Measurements from ENCODE around the gene ASS1. TPM values are rescaled to one million over a fixed set of nuclear protein-coding genes. Genes with fewer than 3 reads are reported as not detected.
"Not testable (repeated sequence)": the region's sequence is repeated elsewhere in the genome, so short reads cannot be mapped to it uniquely, and the experiment has no call there.

The ASS1 gene
- not detected for polyA plus RNA-seq

DNA sequence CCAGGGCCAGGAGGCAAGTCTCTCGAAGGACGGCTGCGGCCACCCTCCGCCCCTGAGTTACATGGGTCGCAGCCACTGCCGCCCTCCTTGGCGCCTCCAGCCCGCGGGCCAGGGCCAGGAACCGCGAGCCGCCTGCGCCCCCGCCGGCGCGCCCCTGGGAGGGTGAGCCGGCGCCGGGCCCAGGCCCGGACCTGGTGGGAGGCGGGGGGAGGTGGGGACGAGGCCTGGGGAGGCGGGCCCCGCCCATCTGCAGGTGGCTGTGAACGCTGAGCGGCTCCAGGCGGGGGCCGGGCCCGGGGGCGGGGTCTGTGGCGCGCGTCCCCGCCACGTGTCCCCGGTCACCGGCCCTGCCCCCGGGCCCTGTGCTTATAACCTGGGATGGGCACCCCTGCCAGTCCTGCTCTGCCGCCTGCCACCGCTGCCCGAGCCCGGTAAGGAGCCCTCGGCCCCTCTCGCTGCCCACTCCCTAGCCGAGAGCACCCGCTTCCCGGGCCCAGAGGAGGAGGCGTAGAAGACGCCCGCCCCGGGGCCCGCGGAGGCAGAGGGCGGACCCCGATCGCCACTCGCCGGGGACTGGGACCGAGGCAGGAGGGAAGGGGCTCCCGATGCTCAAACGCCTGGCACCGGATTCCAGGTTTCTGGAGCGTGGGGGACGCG is at the start of gene ASS1:
TSS of gene ASS1 (plus strand) at position 397 of the 657 bp plus-strand sequence. CDS start 7,268 bp downstream, outside the sequence.
- H3K4me3 Mint-ChIP-seq = peak within 1 kb of the TSS in 4 of 5 donors; percentile 33 to 56 (median 44)
- no peak within 1 kb of the TSS for H3K27ac Mint-ChIP-seq
- H3K27me3 Mint-ChIP-seq (ENCODE audit: low read depth in 3 of 3) = peaks cover 12 to 19% (median 14%) of the 10 kb centered on the region in 3 donors
- no peak for DNase-seq
- H3K4me1 Mint-ChIP-seq = peaks cover 0 to 3% of the 10 kb centered on the region in 2 donors
- peaks cover 1 to 19% (median 13%) of the 10 kb centered on the region in 6 donors for H3K9me3 Mint-ChIP-seq
- H3K36me3 Mint-ChIP-seq = peaks cover 0 to 13% (median 7%) of the 10 kb centered on the region in 3 donors

DNA sequence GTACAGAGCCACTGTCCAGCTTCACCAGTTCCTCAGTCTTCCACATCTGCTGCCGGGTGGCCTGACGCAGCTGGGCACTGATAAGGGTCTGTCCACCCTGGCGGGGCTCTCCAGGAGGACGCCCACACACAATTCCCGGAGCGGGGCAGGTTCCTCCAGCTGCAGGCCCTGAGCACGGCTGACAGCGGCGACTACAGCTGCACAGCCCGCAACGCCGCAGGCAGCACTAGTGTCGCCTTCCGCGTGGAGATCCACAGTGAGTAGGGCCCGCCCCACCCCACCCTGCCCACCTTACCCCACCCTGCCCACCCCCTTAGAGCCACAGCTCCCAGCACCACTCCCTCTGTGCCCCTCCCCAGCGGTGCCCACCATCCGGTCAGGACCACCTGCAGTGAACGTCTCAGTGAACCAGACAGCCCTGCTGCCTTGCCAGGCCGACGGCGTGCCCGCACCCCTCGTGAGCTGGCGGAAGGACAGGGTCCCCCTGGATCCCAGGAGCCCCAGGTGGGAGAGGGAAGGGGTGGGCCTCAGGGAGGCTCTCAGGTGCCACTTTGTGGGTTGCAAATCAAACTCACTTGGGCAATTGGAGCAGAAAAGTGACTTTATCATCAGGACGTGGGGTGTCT is 48.8 kb upstream of the ASS1 start:
- H3K4me1 Mint-ChIP-seq = no peaks in the 10 kb centered on the region
- DNase-seq = no peak
- no peak overlapping the region for H3K27ac Mint-ChIP-seq
- no peak overlapping the region for H3K4me3 Mint-ChIP-seq
- H3K36me3 Mint-ChIP-seq = no peaks in the 10 kb centered on the region
- H3K27me3 Mint-ChIP-seq (ENCODE audit: low read depth in 3 of 3) = peaks cover 0 to 2% (median 0%) of the 10 kb centered on the region in 3 donors
- no peaks in the 10 kb centered on the region for H3K9me3 Mint-ChIP-seq

DNA sequence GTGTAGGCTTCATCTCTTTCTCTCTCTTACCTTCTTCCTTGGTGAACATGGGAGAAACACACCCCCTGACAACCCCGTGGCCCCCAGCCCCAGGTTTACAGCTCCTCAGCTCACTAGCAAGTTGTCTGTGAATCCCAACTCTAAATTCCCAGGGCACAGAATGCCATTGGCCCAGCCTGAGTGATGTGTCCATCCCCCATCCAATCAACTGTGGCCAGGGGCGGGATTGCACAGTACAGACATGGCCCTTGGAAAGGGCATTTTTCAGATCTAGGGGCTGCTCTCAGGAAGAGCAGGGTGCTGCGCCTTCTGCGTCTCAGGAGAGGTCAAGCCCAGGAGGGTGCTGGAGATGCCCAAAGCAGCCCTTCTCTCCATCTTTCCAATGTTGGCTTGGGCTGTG is 48.2 kb upstream of the ASS1 start:
- Mint-ChIP-seq H3K9me3 (no peaks in the 10 kb centered on the region), H3K27me3 (ENCODE audit: low read depth in 3 of 3) (peaks cover 0 to 2% (median 2%) of the 10 kb centered on the region in 3 donors), H3K27ac (no peak overlapping the region), H3K36me3 (no peaks in the 10 kb centered on the region), H3K4me1 (no peaks in the 10 kb centered on the region), H3K4me3 (no peak overlapping the region)
- DNase-seq = no peak

DNA sequence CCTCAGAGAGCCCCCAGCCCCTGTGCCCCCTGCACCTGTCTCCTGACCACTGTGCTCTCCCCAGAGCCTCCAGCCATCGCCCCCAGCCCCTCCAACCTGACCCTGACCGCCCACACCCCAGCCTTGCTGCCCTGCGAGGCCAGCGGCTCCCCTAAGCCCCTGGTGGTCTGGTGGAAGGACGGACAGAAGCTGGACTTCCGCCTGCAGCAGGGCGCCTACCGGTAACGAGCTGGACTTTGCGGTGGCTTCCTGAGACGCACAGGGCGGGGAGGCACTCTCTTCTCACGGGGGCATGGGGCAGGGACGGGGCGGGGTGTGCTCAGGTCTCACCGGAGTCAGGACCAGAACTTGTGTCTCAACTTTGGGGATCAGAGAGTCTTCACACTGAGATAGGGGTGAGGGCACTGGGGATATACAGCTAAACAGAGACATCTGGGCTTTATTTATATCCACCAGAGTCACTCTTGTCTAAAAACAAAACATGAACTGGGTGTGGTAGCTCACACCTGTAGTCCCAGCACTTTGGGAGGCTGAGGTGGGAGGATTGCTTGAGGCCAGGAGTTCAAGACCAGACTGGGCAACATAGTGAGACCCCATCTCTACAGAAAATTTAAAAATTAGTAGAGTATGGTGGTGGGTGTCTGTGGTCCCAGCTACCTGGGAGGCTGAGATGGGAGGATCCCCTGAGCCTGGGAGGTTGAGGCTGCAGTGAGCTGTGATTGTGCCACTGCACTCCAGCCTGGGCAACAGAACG is 46.1 kb upstream of the ASS1 start:
- Mint-ChIP-seq H3K4me3 (no peak overlapping the region), H3K4me1 (no peaks in the 10 kb centered on the region), H3K27me3 (ENCODE audit: low read depth in 3 of 3) (peaks cover 0 to 4% (median 2%) of the 10 kb centered on the region in 3 donors), H3K27ac (no peak overlapping the region), H3K36me3 (no peaks in the 10 kb centered on the region), H3K9me3 (no peaks in the 10 kb centered on the region)
- DNase-seq = no peak

DNA sequence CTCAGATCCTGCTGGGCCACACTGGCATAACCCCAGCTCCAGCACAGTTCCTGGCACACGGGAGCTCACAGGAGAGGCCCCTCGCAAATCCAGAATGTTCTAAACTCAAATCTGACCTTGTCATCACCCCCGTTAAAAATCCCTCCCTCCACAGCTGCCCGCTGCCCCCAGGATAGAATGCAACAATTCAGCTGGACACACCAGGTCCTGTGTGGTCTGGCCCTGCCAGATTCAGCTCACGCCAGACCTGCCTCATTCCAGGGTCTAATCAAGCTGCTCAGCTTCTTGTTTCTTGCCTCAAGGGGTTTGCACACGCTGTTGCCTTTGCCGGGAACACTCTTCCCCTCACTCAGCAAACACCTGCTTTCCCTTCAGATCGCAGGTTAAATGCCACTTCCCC is 45.0 kb upstream of the ASS1 start:
- no peak overlapping the region for H3K4me3 Mint-ChIP-seq
- no peak for DNase-seq
- no peaks in the 10 kb centered on the region for H3K4me1 Mint-ChIP-seq
- no peaks in the 10 kb centered on the region for H3K9me3 Mint-ChIP-seq
- no peak overlapping the region for H3K27ac Mint-ChIP-seq
- H3K36me3 Mint-ChIP-seq = no peaks in the 10 kb centered on the region
- peaks cover 0 to 4% (median 3%) of the 10 kb centered on the region in 3 donors for H3K27me3 Mint-ChIP-seq (ENCODE audit: low read depth in 3 of 3)

DNA sequence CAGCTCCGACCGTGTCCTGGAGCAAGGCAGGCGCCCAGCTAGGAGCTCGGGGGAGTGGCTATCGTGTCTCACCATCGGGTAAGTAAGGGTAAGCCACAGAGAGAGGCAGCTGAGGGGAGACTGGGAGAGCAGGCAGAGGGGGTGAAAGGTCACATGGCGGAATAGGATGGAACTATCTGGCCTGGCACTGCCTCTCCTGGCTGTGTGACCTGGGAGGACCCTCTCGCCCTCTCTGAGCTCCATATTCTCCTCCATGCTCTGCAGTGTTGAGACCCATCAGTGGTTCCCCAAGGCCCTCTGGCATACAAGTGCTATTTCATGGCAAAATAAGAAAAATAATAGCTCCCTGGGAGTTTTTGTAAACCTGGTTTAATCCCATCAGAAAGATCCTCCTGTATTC is 43.9 kb upstream of the ASS1 start:
- no peak overlapping the region for H3K27ac Mint-ChIP-seq
- no peaks in the 10 kb centered on the region for H3K9me3 Mint-ChIP-seq
- no peaks in the 10 kb centered on the region for H3K4me1 Mint-ChIP-seq
- no peaks in the 10 kb centered on the region for H3K36me3 Mint-ChIP-seq
- H3K4me3 Mint-ChIP-seq = no peak overlapping the region
- DNase-seq = no peak
- peaks cover 0 to 4% (median 4%) of the 10 kb centered on the region in 3 donors for H3K27me3 Mint-ChIP-seq (ENCODE audit: low read depth in 3 of 3)

DNA sequence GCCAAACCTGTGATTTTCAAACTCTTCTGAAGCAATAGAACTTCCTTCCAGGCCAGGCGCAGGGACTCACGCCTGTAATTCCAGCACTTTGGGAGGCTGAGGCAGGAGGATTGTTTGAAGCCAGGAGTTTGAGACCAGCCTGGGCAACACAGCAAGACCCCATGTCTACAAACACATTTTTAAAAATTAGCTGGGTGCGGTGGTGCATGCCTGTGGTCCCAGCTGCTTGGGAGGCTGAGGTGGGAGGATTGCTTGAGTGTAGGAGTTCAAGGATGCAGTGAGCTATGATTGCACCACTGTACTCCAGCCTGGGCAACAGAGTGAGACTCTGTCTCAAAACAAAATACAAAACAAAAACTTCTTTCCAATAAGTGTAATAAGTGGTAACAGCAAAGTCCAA is 43.0 kb upstream of the ASS1 start:
- not testable (repeated sequence) for H3K27me3 Mint-ChIP-seq (ENCODE audit: low read depth in 3 of 3); H3K27ac Mint-ChIP-seq; H3K36me3 Mint-ChIP-seq; H3K4me1 Mint-ChIP-seq; DNase-seq; H3K9me3 Mint-ChIP-seq; H3K4me3 Mint-ChIP-seq

DNA sequence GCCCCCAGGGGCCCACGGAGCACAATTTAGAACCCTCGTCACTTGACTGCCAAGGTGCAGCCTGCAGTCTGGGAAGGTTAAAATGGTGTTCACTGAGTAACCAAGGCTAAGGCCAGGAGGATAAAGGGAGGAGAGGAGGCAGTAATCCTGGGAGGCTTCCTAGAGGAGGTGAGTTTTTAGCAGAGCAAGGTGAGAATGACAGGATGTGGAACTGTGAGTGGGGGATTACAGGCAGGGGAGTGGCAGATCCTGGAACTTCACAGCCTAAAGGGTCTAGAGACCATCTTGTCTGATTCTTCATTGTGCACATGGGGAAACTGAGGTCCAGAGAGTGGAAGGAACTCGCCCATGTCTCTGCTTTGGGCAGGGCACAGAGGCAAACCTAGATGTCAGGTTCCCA is 42.5 kb upstream of the ASS1 start:
- H3K4me1 Mint-ChIP-seq = no peaks in the 10 kb centered on the region
- H3K36me3 Mint-ChIP-seq = no peaks in the 10 kb centered on the region
- no peaks in the 10 kb centered on the region for H3K9me3 Mint-ChIP-seq
- no peak overlapping the region for H3K27ac Mint-ChIP-seq
- DNase-seq = no peak
- H3K4me3 Mint-ChIP-seq = no peak overlapping the region
- H3K27me3 Mint-ChIP-seq (ENCODE audit: low read depth in 3 of 3) = peaks cover 0 to 4% (median 4%) of the 10 kb centered on the region in 3 donors

DNA sequence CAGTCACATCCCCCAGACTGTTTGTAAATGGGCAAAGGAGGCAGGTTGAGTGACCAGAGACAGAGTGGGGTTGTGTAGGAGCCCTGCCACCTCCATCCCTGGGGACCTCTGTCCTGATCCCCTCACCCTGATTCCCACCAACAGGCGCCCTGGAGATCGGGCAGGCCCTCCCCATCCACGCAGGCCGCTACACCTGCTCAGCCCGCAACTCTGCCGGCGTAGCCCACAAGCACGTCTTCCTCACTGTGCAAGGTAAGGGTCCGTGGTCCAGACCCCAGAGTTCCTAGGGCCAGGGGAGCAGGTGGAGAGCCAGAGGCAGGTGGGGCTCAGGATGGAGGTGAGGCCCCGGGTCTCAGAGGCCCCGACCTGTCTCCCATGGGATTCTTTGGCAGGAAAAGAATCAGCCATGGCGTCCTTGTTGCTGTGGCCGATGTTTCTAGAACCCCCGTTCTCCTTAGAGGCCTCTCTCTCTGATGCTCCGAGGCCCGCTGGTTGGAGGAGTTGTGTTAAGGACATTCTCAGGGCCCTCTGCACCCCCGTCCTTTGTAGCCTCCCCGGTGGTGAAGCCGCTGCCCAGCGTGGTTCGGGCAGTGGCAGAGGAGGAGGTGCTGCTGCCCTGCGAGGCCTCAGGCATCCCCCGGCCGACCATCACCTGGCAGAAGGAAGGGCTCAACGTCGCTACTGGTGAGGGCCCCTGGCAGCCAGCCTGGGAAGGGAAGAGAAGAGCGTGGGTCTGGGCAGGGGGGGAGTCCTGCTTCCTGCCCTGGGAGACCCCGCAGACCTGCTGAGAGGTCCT is 41.9 kb upstream of the ASS1 start:
- Mint-ChIP-seq H3K27me3 (ENCODE audit: low read depth in 3 of 3) (peaks cover 0 to 4% (median 4%) of the 10 kb centered on the region in 3 donors), H3K27ac (no peak overlapping the region), H3K4me1 (no peaks in the 10 kb centered on the region), H3K9me3 (no peaks in the 10 kb centered on the region), H3K4me3 (no peak overlapping the region), H3K36me3 (no peaks in the 10 kb centered on the region)
- DNase-seq = no peak

DNA sequence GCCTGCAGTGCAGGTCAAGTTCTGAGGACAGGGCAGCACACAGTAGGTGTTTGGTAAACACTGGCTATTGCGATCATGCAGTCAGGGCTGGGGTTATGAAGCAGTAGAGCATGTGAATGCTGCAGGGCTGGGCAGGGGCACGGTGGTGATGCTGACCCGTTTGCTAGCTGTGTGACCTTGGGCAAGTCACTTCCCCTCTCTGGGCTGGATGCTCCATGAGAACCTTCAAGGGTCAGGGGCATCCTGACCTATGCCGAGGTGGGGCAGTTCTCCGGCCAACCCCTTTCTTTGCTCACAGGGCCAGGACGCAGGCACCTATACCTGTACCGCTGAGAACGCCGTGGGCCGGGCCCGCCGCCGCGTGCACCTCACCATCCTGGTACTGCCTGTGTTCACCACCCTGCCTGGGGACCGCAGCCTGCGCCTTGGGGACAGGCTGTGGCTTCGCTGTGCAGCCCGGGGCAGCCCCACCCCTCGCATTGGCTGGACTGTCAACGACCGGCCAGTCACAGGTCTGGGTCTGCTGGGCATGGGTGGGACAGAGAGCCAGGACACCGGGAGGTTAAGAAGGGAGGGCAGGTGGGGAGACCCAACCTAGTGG is 39.0 kb upstream of the ASS1 start:
- no peaks in the 10 kb centered on the region for H3K4me1 Mint-ChIP-seq
- DNase-seq = no peak

DNA sequence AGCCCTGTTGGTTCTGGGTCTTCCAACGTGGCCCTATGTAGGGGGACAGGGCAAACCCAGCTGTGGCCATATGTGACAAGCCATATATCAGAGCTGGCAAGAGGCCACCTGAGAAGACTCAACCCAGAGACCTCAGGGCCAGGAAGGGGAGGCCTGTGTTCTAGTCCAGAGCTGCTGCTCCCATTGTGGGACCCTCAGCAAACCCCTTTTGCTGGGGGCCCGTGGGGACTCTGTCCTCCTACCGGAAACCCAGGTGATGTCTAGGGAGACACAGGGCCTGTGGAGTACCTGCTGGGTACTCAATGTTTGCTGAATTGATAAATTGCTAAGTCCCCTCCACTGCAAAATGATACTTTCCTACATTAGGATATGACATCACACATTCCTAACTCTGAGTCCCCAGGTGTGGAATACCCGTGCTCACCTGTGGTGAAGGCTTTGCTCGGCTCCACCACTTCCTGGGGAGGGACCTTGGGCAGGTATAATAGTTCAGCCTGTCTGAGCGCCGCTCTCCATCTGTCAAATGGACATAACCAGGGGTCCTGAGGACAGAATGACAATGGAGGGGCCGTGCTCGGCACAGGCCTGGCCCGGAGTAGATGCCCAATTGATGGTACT is 38.4 kb upstream of the ASS1 start:
- no peak overlapping the region for H3K4me3 Mint-ChIP-seq
- H3K9me3 Mint-ChIP-seq = no peaks in the 10 kb centered on the region
- DNase-seq = no peak
- no peak overlapping the region for H3K27ac Mint-ChIP-seq
- H3K27me3 Mint-ChIP-seq (ENCODE audit: low read depth in 3 of 3) = peaks cover 2 to 4% (median 2%) of the 10 kb centered on the region in 3 donors
- no peaks in the 10 kb centered on the region for H3K4me1 Mint-ChIP-seq
- H3K36me3 Mint-ChIP-seq = no peaks in the 10 kb centered on the region

More for the DNA sequence above, 39.0 kb upstream of the ASS1 start:
- Mint-ChIP-seq H3K9me3 (no peaks in the 10 kb centered on the region), H3K4me3 (no peak overlapping the region), H3K27me3 (ENCODE audit: low read depth in 3 of 3) (peaks cover 2 to 4% (median 2%) of the 10 kb centered on the region in 3 donors), H3K27ac (no peak overlapping the region), H3K36me3 (no peaks in the 10 kb centered on the region)

DNA sequence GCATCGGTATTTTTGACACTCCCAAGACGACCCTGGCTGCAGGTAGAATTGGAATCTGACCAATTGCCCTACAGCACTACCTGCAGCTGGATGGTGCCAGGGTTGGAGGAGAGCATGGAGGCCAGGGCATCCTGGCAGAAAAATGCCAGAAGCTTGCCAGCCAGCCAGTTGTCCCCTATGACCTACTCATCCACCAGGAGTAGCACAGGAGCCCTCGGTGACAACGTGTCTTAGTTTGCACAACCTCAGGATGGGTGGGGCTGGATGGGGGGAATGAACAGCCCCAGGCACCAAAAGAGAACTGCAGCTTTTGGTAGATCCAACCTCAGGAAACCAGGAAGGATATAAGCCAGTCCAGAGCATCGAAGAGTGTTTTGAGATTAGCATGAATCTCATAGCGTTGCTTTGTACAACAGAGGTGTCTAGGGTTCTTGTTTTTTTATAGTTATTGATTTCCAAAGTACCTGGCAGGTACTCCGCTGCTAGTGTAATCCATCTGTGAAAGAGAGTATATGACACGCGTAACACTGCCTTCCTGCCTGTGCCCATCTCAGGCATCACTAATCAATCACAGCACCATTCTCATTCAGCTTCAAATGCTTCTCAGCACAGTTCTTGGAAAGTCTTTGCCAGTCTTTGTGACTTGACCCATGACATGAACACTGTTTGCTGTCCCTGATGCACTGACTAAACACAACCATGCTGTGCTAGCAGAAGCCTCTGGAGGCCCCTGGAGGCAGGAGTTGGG is 36.7 kb upstream of the ASS1 start:
- Mint-ChIP-seq H3K4me1 (no peaks in the 10 kb centered on the region), H3K4me3 (no peak overlapping the region), H3K36me3 (no peaks in the 10 kb centered on the region), H3K9me3 (no peaks in the 10 kb centered on the region), H3K27ac (no peak overlapping the region), H3K27me3 (ENCODE audit: low read depth in 3 of 3) (peaks cover 0 to 2% (median 2%) of the 10 kb centered on the region in 3 donors)
- no peak for DNase-seq
